DND-41 (cell line): Measurements from ENCODE around the gene TM4SF1.

Source experiments
- EZH2 ChIP-seq: IDR thresholded peaks from 3 replicates; pipeline ENCODE4 v1.6.1; 2012; ENCODE audit warnings: borderline replicate concordance, low read depth, mild to moderate bottlenecking, moderate library complexity, low read length, inconsistent platforms; ENCODE audit not compliant: severe bottlenecking
- TF ChIP-seq, protein P1 (sequence below): IDR thresholded peaks from 2 replicates; pipeline ENCODE4 v1.5.1; 2012; ENCODE audit warnings: borderline replicate concordance, low read length, moderate library complexity, mild to moderate bottlenecking; ENCODE audit not compliant: poor library complexity, severe bottlenecking; ENCODE audit errors: extremely low read depth

- TF ChIP-seq, protein P1, sequence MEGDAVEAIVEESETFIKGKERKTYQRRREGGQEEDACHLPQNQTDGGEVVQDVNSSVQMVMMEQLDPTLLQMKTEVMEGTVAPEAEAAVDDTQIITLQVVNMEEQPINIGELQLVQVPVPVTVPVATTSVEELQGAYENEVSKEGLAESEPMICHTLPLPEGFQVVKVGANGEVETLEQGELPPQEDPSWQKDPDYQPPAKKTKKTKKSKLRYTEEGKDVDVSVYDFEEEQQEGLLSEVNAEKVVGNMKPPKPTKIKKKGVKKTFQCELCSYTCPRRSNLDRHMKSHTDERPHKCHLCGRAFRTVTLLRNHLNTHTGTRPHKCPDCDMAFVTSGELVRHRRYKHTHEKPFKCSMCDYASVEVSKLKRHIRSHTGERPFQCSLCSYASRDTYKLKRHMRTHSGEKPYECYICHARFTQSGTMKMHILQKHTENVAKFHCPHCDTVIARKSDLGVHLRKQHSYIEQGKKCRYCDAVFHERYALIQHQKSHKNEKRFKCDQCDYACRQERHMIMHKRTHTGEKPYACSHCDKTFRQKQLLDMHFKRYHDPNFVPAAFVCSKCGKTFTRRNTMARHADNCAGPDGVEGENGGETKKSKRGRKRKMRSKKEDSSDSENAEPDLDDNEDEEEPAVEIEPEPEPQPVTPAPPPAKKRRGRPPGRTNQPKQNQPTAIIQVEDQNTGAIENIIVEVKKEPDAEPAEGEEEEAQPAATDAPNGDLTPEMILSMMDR: no peak
- no peak for TF ChIP-seq EZH2
Measured at GRCh38 chr3:149395107-149396089, 17.9 kb upstream of the TM4SF1 start.
